BJ (cell line): ENCODE measurements around the gene C2CD4A. TPM values are rescaled to one million over a fixed set of nuclear protein-coding genes. Genes with fewer than 3 reads are reported as not detected.

Experiments used
- CTCF ChIA-PET: fragments of 350-600 bp; formaldehyde crosslinking; extraction: SDS; loops from one replicate; lab custom pipeline; 2021; ENCODE audit warnings: antibody characterized with exemption, inconsistent platforms; lab: Yijun Ruan, JAX
- POLR2A ChIA-PET: fragments of 300-600 bp; sonication (Branson Sonifier 250); formaldehyde crosslinking; extraction: SDS; loops from one replicate; lab custom pipeline; 2021; ENCODE audit warnings: antibody characterized with exemption; lab: Charles Lee
- DNase-seq: peaks from one replicate; pipeline ENCODE4 v3.0.0-alpha.2; 2011; ENCODE audit warnings: low read depth
- H3K27me3 ChIP-seq: 2 replicates; pipeline ENCODE4 v1.6.0; 2011; ENCODE audit warnings: low read length; ENCODE audit not compliant: control insufficient read depth, insufficient read depth
- H3K36me3 ChIP-seq: 2 replicates; pipeline ENCODE4 v1.5.1; 2011; ENCODE audit warnings: low read length; ENCODE audit not compliant: control insufficient read depth, insufficient read depth
- H3K4me3 ChIP-seq: 2 replicates; pipeline ENCODE4 v1.5.1; 2011; ENCODE audit warnings: low read depth, mild to moderate bottlenecking, control low read depth, low read length
- CTCF ChIP-seq: IDR thresholded peaks from 2 replicates; pipeline ENCODE4 v1.5.1; 2011; ENCODE audit warnings: low read depth, mild to moderate bottlenecking, control low read depth, inconsistent platforms, low read length, moderate library complexity; ENCODE audit not compliant: insufficient read depth
- polyA plus RNA-seq: library from polyadenylated mRNA; depleted of rRNA; stranded (reverse); fragments of >200 nt; gene quantifications from 2 replicates; pipeline ENCODE4 v1.2.3, GENCODE V29; 2011

Gene C2CD4A
- polyA plus RNA-seq, 1 experiment, result not detected

GRCh38 chr15:62107571-62108121, 40.9 kb downstream of the C2CD4A start:
- POLR2A ChIA-PET, result no interaction called here
- DNase-seq, result no peak

DNA sequence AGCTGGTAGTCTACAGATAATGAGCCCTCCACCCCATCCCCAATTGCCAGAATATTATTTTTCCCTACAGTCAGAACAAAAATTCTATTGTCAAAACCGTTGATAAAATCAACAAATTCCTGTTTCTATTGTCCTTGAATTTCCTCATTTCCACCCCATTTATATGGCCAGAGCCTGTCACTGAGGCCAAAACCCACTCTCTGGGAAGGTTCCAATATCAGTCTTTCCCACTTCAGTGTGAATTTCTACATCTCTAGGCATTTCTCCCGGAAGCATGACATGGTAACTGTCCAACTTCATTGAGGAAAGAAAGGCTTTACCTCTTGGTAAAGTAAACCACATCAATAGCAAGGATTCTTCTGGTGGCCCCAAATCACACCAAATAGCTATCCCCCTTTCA, 41.6 kb downstream of the C2CD4A start:
- ChIA-PET POLR2A (no interaction called here), CTCF (no interaction called here)
- no peak for TF ChIP-seq CTCF

More at GRCh38 chr15:62107571-62108121, 40.9 kb downstream of the C2CD4A start:
- Histone ChIP-seq H3K4me3 (no peak overlapping the region), H3K27me3 (no peaks in the 10 kb centered on the region), H3K36me3 (no peaks in the 10 kb centered on the region)
- CTCF ChIA-PET, result interaction anchor here (1.3 to 1.6 kb wide), 3 partner anchors 7 to 17 kb away, joined by 3 to 5 read pairs (median 3); no protein-coding TSS in a partner anchor
- no peak for TF ChIP-seq CTCF

GRCh38 chr15:62109437-62109836, 42.7 kb downstream of the C2CD4A start:
- no peak for TF ChIP-seq CTCF
- ChIA-PET POLR2A (no interaction called here), CTCF (interaction anchor here (0.5 to 1.3 kb wide), 3 partner anchors 9 to 180 kb away, joined by 3 read pairs; no protein-coding TSS in a partner anchor)
- Histone ChIP-seq H3K36me3 (no peaks in the 10 kb centered on the region), H3K27me3 (no peaks in the 10 kb centered on the region), H3K4me3 (no peak overlapping the region)
- DNase-seq, result no peak

More for the DNA sequence above, 41.6 kb downstream of the C2CD4A start:
- H3K27me3 ChIP-seq, result no peaks in the 10 kb centered on the region
- H3K36me3 ChIP-seq, result no peaks in the 10 kb centered on the region
- H3K4me3 ChIP-seq, result no peak overlapping the region
- DNase-seq, result no peak

DNA sequence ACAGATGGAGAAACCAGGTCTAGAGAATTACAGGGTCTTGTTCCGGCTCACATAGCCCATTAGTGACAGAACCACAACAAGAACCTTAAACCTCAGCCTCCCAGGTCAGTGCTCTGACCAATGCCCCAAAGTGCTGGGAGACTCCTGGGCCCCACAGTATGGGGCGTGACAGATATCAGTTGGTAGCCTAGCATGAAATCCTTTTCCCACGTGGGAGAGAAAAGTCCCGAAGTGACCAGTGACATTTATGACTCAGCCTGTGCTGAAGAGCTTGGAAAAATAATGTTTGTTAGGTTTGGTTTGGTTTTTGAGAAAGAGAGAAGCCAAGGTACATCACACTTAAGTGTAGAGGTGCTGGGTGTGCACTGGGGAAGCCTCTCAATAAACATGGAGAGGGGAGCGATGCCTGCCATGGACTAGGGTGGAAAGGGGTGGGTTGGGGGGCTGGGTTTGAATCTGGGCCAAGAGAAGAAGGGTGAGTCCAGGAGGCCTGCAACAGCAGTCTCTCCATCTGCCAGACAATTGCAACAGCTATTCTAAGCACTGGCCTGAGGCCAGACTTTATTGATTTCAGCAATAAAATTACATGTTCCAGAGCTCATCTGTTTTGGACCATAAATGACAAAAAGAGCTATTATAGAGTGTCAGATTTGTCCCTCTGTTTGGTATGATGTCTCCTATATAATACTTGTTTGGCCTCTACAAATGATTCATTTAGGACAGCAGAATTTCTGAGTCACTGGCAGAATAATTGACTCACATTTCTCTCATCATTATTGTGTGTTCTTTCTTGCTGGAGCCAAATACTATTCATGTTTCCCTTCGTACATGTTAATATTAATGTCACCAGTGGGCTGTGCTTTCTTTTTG, 43.4 kb downstream of the C2CD4A start:
- DNase-seq, result no peak
- no peak for TF ChIP-seq CTCF
- Histone ChIP-seq H3K36me3 (no peaks in the 10 kb centered on the region), H3K27me3 (no peaks in the 10 kb centered on the region), H3K4me3 (no peak overlapping the region)
- CTCF ChIA-PET, result interaction anchor here (0.5 to 1.3 kb wide), 4 partner anchors 9 to 181 kb away, joined by 3 to 5 read pairs (median 3); no protein-coding TSS in a partner anchor
- POLR2A ChIA-PET, result no interaction called here

DNA sequence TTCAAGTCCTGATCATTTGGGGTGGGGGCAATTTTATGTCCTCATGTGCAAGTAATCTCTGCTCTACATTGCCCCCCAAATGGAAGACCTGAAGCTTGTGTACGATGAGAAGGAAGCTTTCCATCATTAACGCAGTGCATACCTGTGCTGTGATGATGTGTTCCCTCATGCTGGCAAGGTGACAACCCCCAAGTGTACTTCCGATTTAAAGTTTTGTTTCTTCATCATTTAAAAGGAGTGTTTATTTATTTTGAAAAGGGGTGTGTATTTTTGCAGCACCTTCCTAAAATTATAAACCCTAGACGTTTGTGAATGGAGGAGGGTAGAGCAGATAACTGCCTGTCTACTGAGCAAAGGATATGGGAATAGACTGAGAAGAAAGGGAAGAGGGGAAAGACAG, 45.3 kb downstream of the C2CD4A start:
- POLR2A ChIA-PET, result no interaction called here
- no peak for TF ChIP-seq CTCF
- H3K4me3 ChIP-seq, result no peak overlapping the region
- no peaks in the 10 kb centered on the region for H3K36me3 ChIP-seq
- DNase-seq, result no peak
- CTCF ChIA-PET, result interaction anchor here (0.7 kb wide), 1 partner anchor 12 kb away, joined by 3 read pairs; no protein-coding TSS in a partner anchor
- H3K27me3 ChIP-seq, result no peaks in the 10 kb centered on the region
